GM23248 (cell line): ENCODE data around the gene CPTP.

Experiments used
- EZH2 ChIP-seq: fragments of 200-600 bp; sonication (generic); IDR thresholded peaks from 2 replicates; pipeline ENCODE4 v1.6.1; 2018; ENCODE audit warnings: antibody characterized with exemption, mild to moderate bottlenecking; ENCODE audit not compliant: insufficient read depth, poor library complexity, severe bottlenecking
- EZH2phosphoT487 ChIP-seq: fragments of 200-600 bp; sonication (generic); IDR thresholded peaks from 2 replicates; pipeline ENCODE4 v1.6.1; 2018; ENCODE audit warnings: antibody characterized with exemption, moderate library complexity, mild to moderate bottlenecking, low read depth; ENCODE audit not compliant: insufficient read depth

- TF ChIP-seq EZH2 (no peak), EZH2phosphoT487 (no peak)
These were observed 24.8 kb upstream of the CPTP start for GRCh38 chr1:1299686-1300351.
